Kidney (tissue), 14 donors: ENCODE measurements around the gene ERCC4. TPM values are rescaled to one million over a fixed set of nuclear protein-coding genes. Genes with fewer than 3 reads are reported as not detected.

ENCODE experiments used
- DNase-seq, 5 donors: peaks; one replicate each; pipeline ENCODE4 v3.0.0-alpha.2; 2013 to 2020
- FAIRE-seq: peaks from 2 replicates; lab custom pipeline; 2012; peaks lifted over from hg19 to GRCh38; lab: Jason Lieb, UNC
- H3K27ac ChIP-seq, 2 donors: one replicate each; pipeline ENCODE4 v1.7.0; 2013; ENCODE audit warnings: low read depth in 2 of 2, low read length in 2 of 2, inconsistent platforms in 1 of 2
- H3K27me3 ChIP-seq: one replicate; pipeline ENCODE4 v1.7.1; 2013; ENCODE audit warnings: low read length, inconsistent platforms; ENCODE audit not compliant: control insufficient read depth, insufficient read depth
- H3K36me3 ChIP-seq, 3 donors: one replicate each; pipeline versions ENCODE4 v1.7.0 to v1.7.1; 2013; ENCODE audit warnings: low read length in 3 of 3, control low read depth in 1 of 3, inconsistent platforms in 1 of 3; ENCODE audit not compliant: insufficient read depth in 3 of 3, control insufficient read depth in 2 of 3
- H3K4me1 ChIP-seq, 3 donors: one replicate each; pipeline versions ENCODE4 v1.7.0 to v1.7.1; 2013; ENCODE audit warnings: low read length in 3 of 3, inconsistent platforms in 1 of 3, low read depth in 1 of 3; ENCODE audit not compliant: control insufficient read depth in 2 of 3, insufficient read depth in 2 of 3
- H3K4me3 ChIP-seq, 3 donors: one replicate each; pipeline versions ENCODE4 v1.7.0 to v1.8.1; 2013; ENCODE audit warnings: low read length in 3 of 3, control low read depth in 1 of 3, inconsistent platforms in 1 of 3
- H3K9ac ChIP-seq, 3 donors: one replicate each; pipeline versions ENCODE4 v1.7.0 to v1.7.1; 2013; ENCODE audit warnings: low read length in 3 of 3, control low read depth in 1 of 3, inconsistent platforms in 1 of 3
- H3K9me3 ChIP-seq, 3 donors: one replicate each; pipeline versions ENCODE4 v1.7.0 to v1.7.1; 2013; ENCODE audit warnings: low read length in 3 of 3, control low read depth in 1 of 3, inconsistent platforms in 1 of 3; ENCODE audit not compliant: control insufficient read depth in 2 of 3, insufficient read depth in 1 of 3
- intact Hi-C: fragments of 100-400 bp; cut with DNase I; formaldehyde crosslinking; loops from one replicate; pipeline ENCODE4 v1.11.1; 2022
- polyA plus RNA-seq: library from polyadenylated mRNA; stranded (reverse); fragments of 350-450 nt; fragmentation: Illumina TruSeq; extraction: RNeasy Lipid Tissue Mini Kit (QIAGEN cat#74804); gene quantifications from one replicate; pipeline ENCODE4 v1.2.3, GENCODE V29; 2014; ENCODE audit warnings: low read depth, low replicate concordance; ENCODE audit not compliant: insufficient read depth
- total RNA-seq: library from RNA; stranded (reverse); fragmentation: NEBNext Ultra II Directional; extraction: Animal tissue kit (Norgen Biotek cat#: 25700); gene quantifications from one replicate; pipeline ENCODE4 v1.2.1, GENCODE V29; 2021
- TF ChIP-seq, protein P1 (sequence below): IDR thresholded peaks from 3 replicates; pipeline ENCODE4 v1.5.1; 2012; ENCODE audit warnings: mild to moderate bottlenecking, moderate library complexity, borderline replicate concordance; ENCODE audit not compliant: insufficient read depth; ENCODE audit errors: extremely low read depth
- donor health status: control.
- donor health status: control.
- donor health status: control.
- donor health status: control.
- donor health status: control.
- donor health status: DM: yes; HTN: yes; CAD: no.
- donor health status: Normal renal cell carcinoma (clear cell type).

ERCC4 gene
- total and polyA plus RNA-seq, 2 donors from 2014 or later: 2.0 to 10.5 TPM

GRCh38 chr16:13988038-13988437, 68.1 kb downstream of the ERCC4 start:
- TF ChIP-seq, protein P1, sequence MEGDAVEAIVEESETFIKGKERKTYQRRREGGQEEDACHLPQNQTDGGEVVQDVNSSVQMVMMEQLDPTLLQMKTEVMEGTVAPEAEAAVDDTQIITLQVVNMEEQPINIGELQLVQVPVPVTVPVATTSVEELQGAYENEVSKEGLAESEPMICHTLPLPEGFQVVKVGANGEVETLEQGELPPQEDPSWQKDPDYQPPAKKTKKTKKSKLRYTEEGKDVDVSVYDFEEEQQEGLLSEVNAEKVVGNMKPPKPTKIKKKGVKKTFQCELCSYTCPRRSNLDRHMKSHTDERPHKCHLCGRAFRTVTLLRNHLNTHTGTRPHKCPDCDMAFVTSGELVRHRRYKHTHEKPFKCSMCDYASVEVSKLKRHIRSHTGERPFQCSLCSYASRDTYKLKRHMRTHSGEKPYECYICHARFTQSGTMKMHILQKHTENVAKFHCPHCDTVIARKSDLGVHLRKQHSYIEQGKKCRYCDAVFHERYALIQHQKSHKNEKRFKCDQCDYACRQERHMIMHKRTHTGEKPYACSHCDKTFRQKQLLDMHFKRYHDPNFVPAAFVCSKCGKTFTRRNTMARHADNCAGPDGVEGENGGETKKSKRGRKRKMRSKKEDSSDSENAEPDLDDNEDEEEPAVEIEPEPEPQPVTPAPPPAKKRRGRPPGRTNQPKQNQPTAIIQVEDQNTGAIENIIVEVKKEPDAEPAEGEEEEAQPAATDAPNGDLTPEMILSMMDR: no peak
- Histone ChIP-seq H3K27me3 (no peaks in the 10 kb centered on the region), H3K27ac (no peak overlapping the region), H3K9me3 (no peaks in the 10 kb centered on the region), H3K4me1 (no peaks in the 10 kb centered on the region), H3K4me3 (no peak overlapping the region), H3K9ac (no peak overlapping the region), H3K36me3 (no peaks in the 10 kb centered on the region)
- FAIRE-seq (no peak), DNase-seq (no peak)
- intact Hi-C loops: no loop called here

DNA sequence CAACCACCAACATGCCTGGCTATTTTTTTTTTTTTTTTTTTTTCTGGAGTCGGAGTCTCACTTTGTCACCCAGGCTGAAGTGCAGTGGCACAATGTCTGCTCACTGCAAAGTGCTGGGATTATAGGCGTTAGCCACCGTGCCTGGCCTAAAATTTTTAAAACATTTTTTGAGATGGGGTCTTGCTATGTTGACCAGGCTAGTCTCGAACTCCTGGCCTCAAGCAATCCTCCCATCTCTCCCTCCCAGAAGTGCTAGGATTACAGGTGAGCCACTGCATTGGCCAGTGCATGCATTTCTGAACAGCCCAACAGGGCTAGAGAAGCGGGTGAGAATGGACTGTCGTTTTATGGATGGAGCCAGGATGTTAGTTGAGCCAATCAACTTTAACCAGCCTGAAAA, 72.4 kb downstream of the ERCC4 start:
- FAIRE-seq: no peak
- Histone ChIP-seq H3K36me3 (no peaks in the 10 kb centered on the region), H3K4me3 (no peak overlapping the region), H3K27me3 (no peaks in the 10 kb centered on the region), H3K9ac (no peak overlapping the region), H3K4me1 (peaks cover 0 to 3% (median 0%) of the 10 kb centered on the region in 3 donors), H3K27ac (no peak overlapping the region), H3K9me3 (no peaks in the 10 kb centered on the region)
- DNase-seq: no peak
- intact Hi-C loops: no loop called here
- TF ChIP-seq, protein P1: no peak

GRCh38 chr16:13992976-13993375, 73.0 kb downstream of the ERCC4 start:
- Histone ChIP-seq H3K27me3 (no peaks in the 10 kb centered on the region), H3K9ac (no peak overlapping the region), H3K4me3 (no peak overlapping the region), H3K9me3 (no peaks in the 10 kb centered on the region), H3K36me3 (no peaks in the 10 kb centered on the region), H3K27ac (no peak overlapping the region), H3K4me1 (peaks cover 0 to 3% (median 0%) of the 10 kb centered on the region in 3 donors)
- DNase-seq (no peak), FAIRE-seq (no peak)
- TF ChIP-seq, protein P1: no peak
- intact Hi-C loops: no loop called here
